HAP-1 (cell line): ENCODE data around the gene INF2.

ENCODE experiments used
- DNase-seq, 2 experiments: peaks; one replicate each; pipeline ENCODE4 v3.0.0-alpha.2; 2016 to 2020; ENCODE audit warnings: low spot score in 2 of 2
- H3K27me3 ChIP-seq: fragments of 250-450 bp; sonication (Bioruptor Pico); 2 replicates; pipeline ENCODE4 v1.5.1; 2020; ENCODE audit warnings: low read depth, mild to moderate bottlenecking, moderate library complexity
- H3K36me3 ChIP-seq: fragments of 250-450 bp; sonication (Bioruptor Pico); replicated peaks from 2 replicates; pipeline ENCODE4 v1.5.1; 2020; ENCODE audit warnings: mild to moderate bottlenecking
- H3K4me1 ChIP-seq: fragments of 250-450 bp; sonication (Bioruptor Pico); 2 replicates; pipeline ENCODE4 v1.5.1; 2020; ENCODE audit warnings: mild to moderate bottlenecking
- H3K4me3 ChIP-seq: fragments of 250-450 bp; sonication (Bioruptor Pico); 2 replicates; pipeline ENCODE4 v1.5.1; 2020; ENCODE audit warnings: mild to moderate bottlenecking, moderate library complexity
- H3K9me3 ChIP-seq: fragments of 250-450 bp; sonication (Bioruptor Pico); 2 replicates; pipeline ENCODE4 v1.5.1; 2020; ENCODE audit warnings: mild to moderate bottlenecking, moderate library complexity
- in situ Hi-C: fragments of 300-500 bp; cut with MboI; formaldehyde crosslinking; loops from 3 replicates; pipeline ENCODE4 v1.14.3; 2020; ENCODE audit warnings: low sequenced_read_pairs, inconsistent platforms, mixed read lengths

Gene INF2

GRCh38 chr14:104689109-104689880 lies at the start of gene INF2:
Gene INF2, plus strand, starts transcription at chr14:104689618. Its CDS starts 11,748 bp downstream, at chr14:104701366.
- no peaks in the 10 kb centered on the region for H3K9me3 ChIP-seq
- H3K4me3 ChIP-seq, result peak within 1 kb of the TSS; percentile 67
- in situ Hi-C loops, result no loop called here
- H3K4me1 ChIP-seq, result peaks cover 9% of the 10 kb centered on the region
- peaks cover 9% of the 10 kb centered on the region for H3K36me3 ChIP-seq
- H3K27me3 ChIP-seq, result no peaks in the 10 kb centered on the region
- peak; percentile 47 to 77 for DNase-seq

- H3K36me3 ChIP-seq, result no peaks in the 10 kb centered on the region
- H3K27me3 ChIP-seq, result peaks cover 19% of the 10 kb centered on the region
- no peaks in the 10 kb centered on the region for H3K4me1 ChIP-seq
- H3K9me3 ChIP-seq, result no peaks in the 10 kb centered on the region
- in situ Hi-C loops, result loop anchor here (5.0 kb wide), 1 partner anchor 563 kb away; no protein-coding TSS in a partner anchor
- peak; percentile 63 to 85 for DNase-seq
- no peak overlapping the region for H3K4me3 ChIP-seq
Measured at GRCh38 chr14:104639885-104640548, 49.4 kb upstream of the INF2 start.

DNA sequence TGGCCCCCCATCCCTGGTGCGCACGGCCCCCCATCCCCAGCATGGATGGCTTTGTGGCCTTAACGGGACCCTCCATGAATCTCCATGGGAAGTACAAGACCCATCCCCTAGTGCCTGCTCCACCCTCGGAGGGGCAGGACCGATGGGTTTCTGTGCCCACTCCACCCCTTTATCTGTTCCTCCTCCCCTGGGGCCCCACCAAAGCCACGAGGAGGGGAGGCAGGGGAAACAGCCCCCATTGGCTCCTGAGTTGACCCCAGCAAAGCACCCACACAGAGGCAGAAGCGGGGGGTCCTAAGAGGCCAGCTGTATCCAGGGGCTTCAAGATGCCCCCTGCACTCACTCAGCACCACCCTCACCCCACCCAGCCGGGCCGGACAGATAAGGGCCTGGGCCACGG lies 48.7 kb upstream of the INF2 start:
- Histone ChIP-seq H3K4me3 (no peak overlapping the region), H3K36me3 (no peaks in the 10 kb centered on the region), H3K9me3 (no peaks in the 10 kb centered on the region), H3K27me3 (peaks cover 19% of the 10 kb centered on the region), H3K4me1 (no peaks in the 10 kb centered on the region)
- DNase-seq, result no peak
- in situ Hi-C loops, result loop anchor here (5.0 kb wide), 1 partner anchor 563 kb away; no protein-coding TSS in a partner anchor

DNA sequence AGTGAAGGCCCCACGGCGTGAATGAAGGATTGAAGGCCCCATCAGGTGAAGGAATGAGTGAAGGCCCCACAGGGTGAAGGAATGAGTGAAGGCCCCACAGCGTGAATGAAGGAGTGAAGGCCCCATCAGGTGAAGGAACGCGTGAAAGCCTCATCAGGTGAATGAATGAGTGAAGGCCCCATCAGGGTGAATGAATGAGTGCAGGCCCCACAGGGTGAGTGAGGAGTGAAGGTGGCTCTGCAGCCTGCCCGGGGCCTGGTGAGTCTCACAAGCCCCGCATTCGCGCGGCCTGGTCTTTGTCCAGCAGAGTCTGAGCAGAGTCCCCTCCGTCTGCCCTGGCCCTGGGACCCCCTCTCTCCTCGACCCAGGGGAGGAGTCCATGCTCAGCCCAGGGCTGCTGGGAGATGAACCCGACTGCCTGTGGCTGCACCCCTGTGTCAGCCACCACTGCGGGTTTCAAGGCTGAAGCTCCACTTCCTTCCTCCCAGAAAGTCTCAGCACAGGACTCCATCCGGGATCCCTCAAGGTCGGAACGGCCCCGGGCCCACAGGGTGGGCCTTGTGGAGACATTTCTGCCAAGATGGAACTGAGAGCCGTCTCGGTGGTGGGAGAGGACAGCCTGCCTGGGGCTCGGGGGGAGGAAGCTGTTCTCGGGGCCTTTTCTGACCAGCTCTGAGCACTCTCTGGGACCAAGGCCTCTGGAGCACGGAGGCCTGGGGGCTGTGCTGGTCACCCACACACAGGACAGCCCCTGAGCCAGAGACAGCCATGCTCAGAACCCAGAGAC lies 47.5 kb upstream of the INF2 start:
- Histone ChIP-seq H3K4me3 (no peak overlapping the region), H3K27me3 (peaks cover 19% of the 10 kb centered on the region), H3K9me3 (no peaks in the 10 kb centered on the region), H3K4me1 (no peaks in the 10 kb centered on the region), H3K36me3 (no peaks in the 10 kb centered on the region)
- in situ Hi-C loops, result loop anchor here (5.0 kb wide), 1 partner anchor 565 kb away; no protein-coding TSS in a partner anchor
- no peak for DNase-seq

DNA sequence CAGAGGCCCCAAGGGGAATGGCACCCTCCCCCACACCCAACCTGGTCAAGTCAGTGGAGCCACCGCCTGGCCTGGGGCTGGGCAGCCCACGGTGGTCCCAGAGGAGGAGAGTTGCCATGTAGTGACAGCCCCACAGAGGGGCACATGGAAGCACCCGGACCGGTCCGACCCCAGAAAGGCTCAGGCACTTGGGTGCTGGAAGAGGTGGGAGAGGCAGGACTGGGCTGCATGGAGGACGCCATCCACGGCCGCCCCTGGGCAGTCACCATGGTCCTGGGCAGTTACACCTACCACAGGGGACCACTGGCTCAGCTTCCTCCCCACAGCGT lies 46.9 kb upstream of the INF2 start:
- Histone ChIP-seq H3K4me1 (no peaks in the 10 kb centered on the region), H3K4me3 (no peak overlapping the region), H3K9me3 (no peaks in the 10 kb centered on the region), H3K36me3 (no peaks in the 10 kb centered on the region), H3K27me3 (peaks cover 17% of the 10 kb centered on the region)
- DNase-seq, result no peak
- in situ Hi-C loops, result loop anchor here (5.0 kb wide), 1 partner anchor 565 kb away; no protein-coding TSS in a partner anchor

GRCh38 chr14:104643306-104643705 lies 46.1 kb upstream of the INF2 start:
- Histone ChIP-seq H3K9me3 (no peaks in the 10 kb centered on the region), H3K4me3 (no peak overlapping the region), H3K27me3 (peaks cover 9% of the 10 kb centered on the region), H3K4me1 (no peaks in the 10 kb centered on the region), H3K36me3 (no peaks in the 10 kb centered on the region)
- no peak for DNase-seq
- in situ Hi-C loops, result loop anchor here (5.0 kb wide), 1 partner anchor 566 kb away; no protein-coding TSS in a partner anchor

DNA sequence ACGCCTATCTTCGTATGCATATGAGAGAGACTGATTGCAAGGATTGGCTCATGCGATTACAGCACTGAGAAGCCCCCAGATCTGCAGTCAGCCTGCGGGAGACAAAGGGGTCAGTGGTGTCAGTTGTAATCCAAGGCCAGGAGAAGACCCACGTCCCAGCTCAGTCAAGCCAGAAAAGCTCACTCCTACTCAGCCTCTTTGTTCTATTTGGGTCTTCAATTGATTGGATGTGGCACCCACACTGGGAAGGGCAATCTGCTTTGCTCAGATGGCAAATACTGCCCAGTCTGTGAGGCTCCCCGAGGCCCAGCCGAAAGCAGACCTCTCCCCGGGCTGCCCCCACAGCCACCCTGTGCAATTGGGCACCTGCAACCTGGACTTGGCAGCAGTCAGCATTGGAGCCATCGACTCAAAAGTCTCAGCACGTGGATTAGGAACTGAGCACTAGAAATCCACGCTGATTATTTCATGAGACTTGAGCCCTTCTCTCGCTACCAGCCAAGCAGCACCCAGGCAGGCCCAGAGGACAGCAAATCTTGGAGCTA lies 45.3 kb upstream of the INF2 start:
- in situ Hi-C loops, result loop anchor here (5.0 kb wide), 1 partner anchor 567 kb away; no protein-coding TSS in a partner anchor
- Histone ChIP-seq H3K4me1 (no peaks in the 10 kb centered on the region), H3K27me3 (peaks cover 2% of the 10 kb centered on the region), H3K4me3 (no peak overlapping the region), H3K9me3 (no peaks in the 10 kb centered on the region), H3K36me3 (no peaks in the 10 kb centered on the region)
- DNase-seq, result no peak

DNA sequence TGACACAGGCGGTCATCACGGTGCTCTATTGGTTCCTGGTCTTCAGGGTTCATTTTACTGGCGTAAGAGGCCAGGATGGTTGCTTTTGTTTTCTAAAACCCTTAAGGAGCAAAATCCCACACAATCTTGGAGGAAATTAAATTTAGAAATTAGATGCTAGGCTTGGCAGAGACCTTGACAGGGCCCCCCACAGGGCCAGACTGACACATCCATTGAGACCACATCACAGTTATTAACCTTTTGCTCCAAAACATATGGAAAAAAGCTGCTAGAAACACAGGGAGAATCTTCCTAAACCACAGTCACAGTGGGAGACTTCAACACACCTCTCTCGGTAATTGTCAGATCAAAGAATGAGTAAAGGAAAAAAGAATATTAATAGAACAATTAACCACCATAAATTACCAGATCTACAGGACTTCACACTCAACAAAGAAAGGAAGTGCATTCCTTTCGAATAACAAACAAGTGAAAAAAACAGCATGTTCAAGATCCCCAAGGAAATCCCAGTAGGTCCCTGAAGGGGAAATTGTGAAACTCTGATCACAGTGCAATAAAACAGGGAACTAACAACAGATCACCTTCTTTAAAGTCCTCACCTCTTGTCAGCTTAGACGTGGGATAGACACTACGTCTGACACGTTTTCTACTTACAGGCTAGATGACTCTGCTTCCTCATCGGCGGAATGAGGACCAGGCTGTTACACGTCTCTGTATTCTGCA lies 44.6 kb upstream of the INF2 start:
- no peaks in the 10 kb centered on the region for H3K36me3 ChIP-seq
- H3K4me3 ChIP-seq, result no peak overlapping the region
- no peak for DNase-seq
- no peaks in the 10 kb centered on the region; the same call in 1 of the 2 replicates for H3K27me3 ChIP-seq
- peaks cover 2% of the 10 kb centered on the region; the same call in 1 of the 2 replicates for H3K4me1 ChIP-seq
- in situ Hi-C loops, result loop anchor here (5.0 kb wide), 1 partner anchor 568 kb away; no protein-coding TSS in a partner anchor
- H3K9me3 ChIP-seq, result no peaks in the 10 kb centered on the region

- in situ Hi-C loops, result no loop called here
- DNase-seq, result no peak
- no peaks in the 10 kb centered on the region for H3K9me3 ChIP-seq
- H3K27me3 ChIP-seq, result no peaks in the 10 kb centered on the region; the same call in 1 of the 2 replicates
- H3K4me3 ChIP-seq, result no peak overlapping the region
- H3K4me1 ChIP-seq, result peaks cover 5% of the 10 kb centered on the region; the same call in 1 of the 2 replicates
- no peaks in the 10 kb centered on the region for H3K36me3 ChIP-seq
Measured at GRCh38 chr14:104647467-104648043, 41.9 kb upstream of the INF2 start.

DNA sequence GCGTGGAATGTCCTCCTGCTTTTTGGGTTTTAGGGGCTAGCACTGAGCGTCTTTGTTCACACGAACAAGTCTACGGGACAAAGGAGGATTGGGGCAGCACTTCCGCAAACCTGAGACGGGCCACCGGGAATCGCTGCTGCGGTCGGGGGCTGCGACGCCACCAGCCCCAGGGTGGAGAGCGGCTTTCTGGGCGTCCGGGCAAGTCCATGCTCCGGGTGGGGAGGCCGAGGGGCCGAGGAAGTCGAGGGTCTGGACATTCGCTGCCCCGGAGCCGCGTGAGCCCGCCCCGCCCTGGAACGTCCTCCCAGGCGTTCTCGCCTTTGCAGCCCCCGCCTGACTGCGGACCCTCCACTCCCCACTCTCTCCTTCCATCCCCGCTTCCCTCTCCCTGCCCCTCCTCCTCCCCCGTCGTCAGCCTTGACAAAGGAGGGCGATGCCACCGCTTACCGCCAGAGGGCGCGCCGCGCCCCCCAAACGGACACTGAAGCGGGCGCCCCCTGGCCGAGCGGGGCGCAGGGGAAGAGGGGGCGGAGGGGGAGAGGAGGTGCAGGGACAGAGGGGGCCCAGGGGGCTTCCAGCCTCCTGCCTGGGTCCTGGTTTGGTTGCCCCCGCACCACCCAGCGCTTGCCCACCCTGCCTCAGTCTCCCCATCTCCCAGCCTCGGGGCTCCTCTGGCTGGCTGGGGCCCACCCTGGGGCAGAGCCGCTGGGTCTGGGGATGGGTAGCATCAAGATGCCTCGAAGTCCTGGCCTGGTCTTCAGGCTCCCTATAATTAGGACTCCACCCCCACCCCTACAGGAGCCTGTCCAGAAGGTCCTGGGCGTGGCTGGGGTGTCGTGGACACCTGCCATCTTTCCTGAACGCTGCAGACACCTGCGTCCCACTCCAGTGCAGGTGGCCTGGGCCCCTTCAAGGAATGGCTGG lies 39.1 kb upstream of the INF2 start:
- H3K9me3 ChIP-seq, result peaks cover 5% of the 10 kb centered on the region; the same call in 1 of the 2 replicates
- peak; percentile 48 to 84 for DNase-seq
- no peaks in the 10 kb centered on the region for H3K36me3 ChIP-seq
- in situ Hi-C loops, result no loop called here
- H3K27me3 ChIP-seq, result no peaks in the 10 kb centered on the region
- peak overlapping the region; percentile 38 for H3K4me3 ChIP-seq
- peaks cover 5% of the 10 kb centered on the region; the same call in 1 of the 2 replicates for H3K4me1 ChIP-seq

- H3K9me3 ChIP-seq, result peaks cover 5% of the 10 kb centered on the region; the same call in 1 of the 2 replicates
- H3K36me3 ChIP-seq, result no peaks in the 10 kb centered on the region
- DNase-seq, result no peak
- H3K4me1 ChIP-seq, result peaks cover 5% of the 10 kb centered on the region; the same call in 1 of the 2 replicates
- H3K27me3 ChIP-seq, result no peaks in the 10 kb centered on the region
- H3K4me3 ChIP-seq, result no peak overlapping the region
- in situ Hi-C loops, result no loop called here
Measured at GRCh38 chr14:104650981-104651875, 38.2 kb upstream of the INF2 start.
